GM19395 (cell line): ENCODE results near the gene LRRC1.
A peak's percentile ranks its signal among the peaks of the same experiment; 100 is the strongest.

Experiments
- ATAC-seq: cut with Tn5 transposase; IDR thresholded peaks from one replicate; pipeline ENCODE4 v1.9.1; 2021; ENCODE audit warnings: mild to moderate bottlenecking, moderate library complexity; ENCODE audit not compliant: unreplicated experiment

LRRC1 gene

DNA sequence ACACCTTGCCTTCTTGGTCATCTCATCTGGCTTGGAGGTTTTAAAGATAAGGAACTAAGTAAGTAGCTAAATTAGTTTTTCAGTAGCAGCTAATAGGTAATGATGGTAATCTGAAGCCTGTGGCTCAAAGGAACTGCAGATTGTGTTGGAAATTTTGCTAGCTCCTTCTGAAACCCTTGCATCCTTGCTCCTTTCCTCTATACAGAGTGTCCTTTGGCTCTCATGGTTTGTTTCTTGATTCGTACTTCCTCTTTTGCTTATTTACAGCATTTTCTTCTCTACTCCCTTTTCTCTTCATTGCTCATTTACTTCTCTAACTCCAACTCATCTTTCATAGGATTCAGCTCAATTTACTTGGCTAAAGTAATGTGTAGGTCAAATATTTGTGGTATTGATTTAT is 19.0 kb downstream of the LRRC1 start:
- no peak for ATAC-seq

- no peak for ATAC-seq
Observed at GRCh38 chr6:53814353-53814752, 19.5 kb downstream of the LRRC1 start.

DNA sequence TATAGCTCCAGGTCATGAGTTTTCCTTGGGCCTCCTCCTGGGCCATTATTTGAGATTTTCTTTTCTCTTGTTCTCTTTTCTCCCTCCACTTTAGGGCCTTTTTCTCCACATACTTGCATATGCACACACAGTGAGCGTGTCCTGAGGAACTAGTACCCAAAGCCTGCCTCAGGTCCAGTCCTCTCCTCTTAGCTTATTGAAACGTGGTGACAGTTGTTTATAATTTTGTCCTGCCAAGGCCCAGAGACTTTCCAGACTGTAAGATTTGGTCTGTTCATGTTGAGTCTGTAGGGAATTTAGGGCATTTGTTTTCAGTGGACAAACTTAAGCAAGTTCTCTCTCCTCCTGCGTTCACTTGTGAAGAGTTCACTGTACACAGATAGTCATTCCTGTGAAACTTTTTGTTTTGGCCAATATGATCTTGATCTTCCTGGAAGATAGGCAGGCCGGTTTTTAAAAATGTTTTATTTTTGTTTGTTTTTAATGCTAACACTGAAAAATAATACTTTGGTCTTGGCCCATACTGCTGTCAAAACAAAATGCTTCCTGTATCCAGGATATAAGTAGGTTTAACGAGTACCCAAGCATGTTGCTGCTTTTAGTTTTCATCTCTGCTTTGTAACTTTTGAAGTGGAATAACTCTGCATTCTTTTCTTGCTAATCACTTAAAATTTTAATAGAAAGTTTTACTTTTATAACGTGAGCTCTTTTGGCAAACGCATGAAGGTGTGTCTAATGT is 20.7 kb downstream of the LRRC1 start:
- ATAC-seq = no peak

- ATAC-seq = no peak
Observed at GRCh38 chr6:53818858-53819609, 24.2 kb downstream of the LRRC1 start.

GRCh38 chr6:53822401-53823125 is 27.8 kb downstream of the LRRC1 start:
- no peak for ATAC-seq

GRCh38 chr6:53824714-53825113 is 29.9 kb downstream of the LRRC1 start:
- ATAC-seq = no peak

DNA sequence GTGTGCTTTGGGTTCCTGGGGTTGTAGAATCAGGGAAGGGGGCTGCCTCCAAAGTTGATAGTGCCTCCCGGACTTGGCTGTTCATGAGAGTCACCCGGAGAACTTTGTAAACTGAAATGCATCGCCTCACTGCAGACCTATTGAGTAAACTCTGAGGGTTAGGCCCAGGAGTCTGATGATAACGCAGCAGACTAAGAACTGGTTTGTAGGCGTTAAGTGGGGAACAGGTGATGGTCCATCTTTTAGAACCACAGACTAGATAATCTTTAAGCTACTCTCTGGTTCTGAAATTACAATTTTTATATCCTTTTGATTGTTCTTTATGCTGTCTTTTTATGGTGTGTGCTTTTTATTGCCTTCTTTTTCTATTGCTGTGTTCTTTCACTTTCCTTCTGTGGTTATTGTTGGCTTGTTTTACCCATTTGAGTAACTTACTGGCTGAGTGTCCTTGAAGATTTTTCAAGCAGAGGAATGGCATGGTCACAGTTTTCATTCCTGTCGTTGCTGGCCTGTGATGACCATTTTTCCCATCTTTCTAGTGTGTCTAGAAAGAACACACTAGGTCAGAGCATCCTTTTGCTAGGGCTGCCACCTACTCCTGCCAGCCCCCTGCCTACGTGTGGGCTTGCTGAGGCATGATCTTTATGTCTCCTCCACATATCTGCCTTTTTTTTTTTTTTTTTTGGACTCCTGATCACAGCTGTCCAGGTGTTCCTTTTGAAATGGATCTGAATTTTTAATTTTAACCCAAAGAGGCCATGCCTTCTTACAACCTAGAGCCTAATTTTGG is 30.9 kb downstream of the LRRC1 start:
- peak; percentile 68 for ATAC-seq

GRCh38 chr6:53827531-53827930 is 32.7 kb downstream of the LRRC1 start:
- no peak for ATAC-seq

- no peak for ATAC-seq
Observed at GRCh38 chr6:53828215-53828614, 33.4 kb downstream of the LRRC1 start.

- ATAC-seq = no peak
Observed at GRCh38 chr6:53828966-53829697, 34.3 kb downstream of the LRRC1 start.

- no peak for ATAC-seq
Observed at GRCh38 chr6:53829698-53830221, 35.0 kb downstream of the LRRC1 start.

DNA sequence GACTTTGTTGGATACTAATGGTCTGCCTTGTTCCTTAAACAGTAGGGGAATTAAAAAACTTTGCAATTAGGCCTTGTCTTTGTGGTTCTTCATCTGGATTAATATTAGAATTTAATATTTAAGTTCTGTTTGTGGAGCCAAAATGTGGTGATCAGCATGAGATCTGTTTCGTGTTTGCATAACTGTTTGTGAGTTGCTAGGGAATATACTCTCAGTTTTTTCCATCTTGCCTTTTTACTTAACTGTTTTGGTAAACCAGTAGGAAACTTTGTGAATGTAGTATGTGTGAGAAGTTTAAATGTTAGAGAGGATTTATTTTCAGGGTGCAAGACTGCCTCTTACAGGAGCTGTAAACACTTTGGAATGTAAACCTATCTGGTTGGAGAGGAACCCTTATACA is 35.6 kb downstream of the LRRC1 start:
- ATAC-seq = no peak

DNA sequence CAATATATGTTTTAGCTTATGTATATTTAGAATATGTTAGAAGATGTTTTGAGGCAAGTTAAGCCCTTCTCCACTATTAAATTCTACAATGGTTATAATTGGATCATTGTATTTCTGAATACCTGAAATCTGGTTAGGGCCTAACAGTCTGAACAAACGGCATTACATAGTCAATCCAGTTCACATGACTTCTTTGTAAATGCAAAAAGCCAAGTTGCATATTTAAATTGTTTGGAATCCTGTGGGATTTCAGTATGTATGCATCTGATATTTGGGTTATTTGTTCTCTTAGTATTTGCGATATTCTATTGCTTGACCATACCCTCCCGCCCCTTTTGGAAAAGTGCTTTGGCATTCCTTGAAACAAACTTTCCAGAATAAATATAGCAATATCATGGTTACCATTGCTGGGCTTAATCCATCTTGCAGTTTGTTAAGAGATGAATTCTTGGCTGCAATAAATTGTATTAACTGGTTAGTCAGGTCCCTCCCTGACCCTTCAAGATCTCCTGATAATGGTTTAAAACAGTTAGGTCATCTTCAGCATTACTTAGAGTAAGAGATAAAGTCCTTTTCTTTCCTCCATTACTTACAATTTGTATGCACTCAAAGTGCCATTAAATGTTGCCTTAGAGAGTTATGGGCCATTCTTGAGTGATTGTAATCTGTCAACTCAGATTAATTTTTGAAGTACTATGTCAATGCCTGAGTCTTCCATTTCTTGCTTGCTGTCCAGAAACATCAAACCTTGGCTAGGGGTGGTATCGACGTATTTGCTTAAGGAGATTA is 36.5 kb downstream of the LRRC1 start:
- ATAC-seq = no peak

- ATAC-seq = no peak
Observed at GRCh38 chr6:53831936-53832660, 37.3 kb downstream of the LRRC1 start.

DNA sequence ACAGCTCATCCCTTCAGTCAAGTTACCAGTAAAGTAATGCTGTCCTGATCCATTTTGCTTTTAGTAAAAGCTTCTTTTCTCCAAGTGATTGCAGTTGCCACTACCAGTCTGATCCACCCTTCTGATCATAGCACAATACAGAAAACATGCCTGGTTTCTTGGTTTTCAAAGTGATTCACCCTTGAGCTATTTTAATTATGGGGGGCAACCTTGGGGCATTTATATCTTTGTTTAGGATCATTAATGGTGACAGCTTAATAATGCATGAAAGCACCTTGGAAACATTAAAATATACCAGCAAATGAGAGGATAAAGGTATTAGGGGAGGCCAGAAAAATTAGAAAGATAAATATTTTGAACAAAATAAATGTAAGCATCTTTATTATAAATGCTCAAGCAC is 38.4 kb downstream of the LRRC1 start:
- ATAC-seq = no peak

- ATAC-seq = no peak
Observed at GRCh38 chr6:53834132-53834531, 39.3 kb downstream of the LRRC1 start.

GRCh38 chr6:53837865-53838769 is 43.3 kb downstream of the LRRC1 start:
- ATAC-seq = no peak

DNA sequence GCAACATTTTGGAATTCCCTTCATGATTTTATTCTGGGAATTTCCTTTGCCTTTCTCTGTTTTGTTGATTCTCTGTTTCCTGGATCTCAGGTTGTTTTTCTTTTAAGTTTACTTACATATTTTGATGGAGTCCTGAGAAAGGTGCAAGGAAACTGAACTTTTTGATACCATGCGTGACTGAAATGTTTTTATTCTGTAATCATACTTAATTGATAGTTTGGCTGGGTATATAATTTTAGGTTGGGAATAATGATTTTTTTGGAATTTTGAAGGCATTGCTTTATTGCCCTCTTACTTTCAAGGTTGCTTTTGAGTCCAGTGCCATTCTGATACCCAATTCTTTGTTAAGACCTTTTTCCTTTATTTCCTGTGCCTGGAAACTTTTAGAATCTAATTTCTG is 45.2 kb downstream of the LRRC1 start:
- ATAC-seq = no peak
